ENCODE measurements around the gene TMEM62.
"Not testable (repeated sequence)": the region's sequence is repeated elsewhere in the genome, so short reads cannot be mapped to it uniquely, and the experiment has no call there.

The TMEM62 gene

DNA sequence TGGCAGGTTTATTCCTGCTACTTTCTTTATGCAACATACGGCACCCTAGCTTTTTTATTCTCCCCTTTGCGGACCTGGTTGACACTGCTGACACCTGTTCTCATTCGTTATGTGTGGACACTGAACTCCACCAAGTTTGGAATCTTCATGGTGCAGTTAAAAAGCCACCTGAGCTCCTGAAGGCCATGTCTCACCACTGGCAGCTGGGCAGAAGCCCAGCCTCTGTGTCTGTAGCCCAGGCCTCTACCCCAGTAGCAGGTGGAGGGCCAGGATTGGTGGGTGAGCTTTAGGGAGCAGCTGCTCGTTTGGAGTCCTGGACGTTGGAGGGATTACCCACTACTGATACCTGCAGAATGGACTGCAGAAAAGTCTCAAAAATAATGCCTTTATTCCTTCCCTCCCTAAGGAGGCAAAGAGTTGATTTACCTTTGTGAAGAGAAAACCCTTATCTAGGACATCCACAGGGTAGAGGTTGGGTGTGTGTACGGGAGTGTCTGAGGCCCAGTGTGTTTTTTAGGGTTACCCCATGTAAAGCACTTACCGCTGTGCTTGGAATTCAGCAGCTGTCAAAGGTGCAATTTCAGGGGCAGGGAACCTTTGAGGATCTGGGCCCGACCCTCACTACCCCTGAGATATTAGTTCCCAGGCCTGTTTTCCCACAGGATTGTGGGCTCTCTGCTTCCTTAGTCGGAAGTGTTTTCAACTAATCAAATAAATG is 51.2 kb downstream of the TMEM62 start:
- DNase-seq, result no peak

- peak; percentile 95 for DNase-seq
Measured at GRCh38 chr15:43185157-43186002, 52.0 kb downstream of the TMEM62 start, which contains the start of gene CCNDBP1. CCNDBP1 (plus strand) TSS chr15:43185403; CDS start chr15:43185499, 96 bp downstream.

DNA sequence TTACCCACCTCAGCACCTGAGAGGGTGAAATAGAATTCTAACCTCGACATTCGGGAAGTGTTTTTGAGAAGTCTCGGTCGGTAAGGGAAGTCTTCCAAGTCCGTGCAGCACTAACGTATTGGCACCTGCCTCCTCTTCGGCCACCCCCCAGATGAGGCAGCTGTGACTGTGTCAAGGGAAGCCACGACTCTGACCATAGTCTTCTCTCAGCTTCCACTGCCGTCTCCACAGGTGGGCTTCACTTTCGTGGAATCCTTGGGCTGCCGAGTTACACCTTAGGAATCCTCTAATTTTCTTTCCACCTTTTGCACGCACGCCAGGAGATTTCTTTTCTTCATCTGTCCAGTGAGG is 52.6 kb downstream of the TMEM62 start:
- DNase-seq, result no peak

DNA sequence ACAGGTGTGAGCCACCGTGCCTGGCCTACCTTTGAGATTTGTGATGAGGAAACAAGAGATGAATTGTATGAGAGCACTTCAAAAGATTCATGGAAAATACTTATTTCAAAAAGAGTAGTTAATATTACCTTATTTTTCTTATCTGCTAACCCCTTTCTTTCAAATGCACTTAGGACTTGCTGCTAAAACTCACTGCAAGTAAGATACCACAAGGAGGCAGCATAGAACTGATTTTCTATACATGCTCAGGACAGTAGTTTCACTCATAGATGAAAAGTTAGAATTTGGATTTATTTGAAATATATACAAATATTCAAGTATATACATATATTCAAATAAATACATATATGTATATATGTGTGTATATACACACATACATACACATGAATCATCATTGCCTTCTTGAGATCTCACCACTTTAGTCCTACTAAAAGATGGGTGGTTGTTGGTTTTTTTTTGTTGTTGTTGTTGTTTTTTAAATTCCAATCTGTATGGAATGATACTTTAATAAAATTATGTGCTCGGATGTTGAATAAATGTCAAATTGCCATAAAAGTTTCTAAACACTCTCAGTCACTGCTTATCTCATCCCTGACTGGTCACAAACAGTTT is 54.3 kb downstream of the TMEM62 start:
- DNase-seq, result no peak

GRCh38 chr15:43189296-43189695 is 55.9 kb downstream of the TMEM62 start:
- no peak for DNase-seq

DNA sequence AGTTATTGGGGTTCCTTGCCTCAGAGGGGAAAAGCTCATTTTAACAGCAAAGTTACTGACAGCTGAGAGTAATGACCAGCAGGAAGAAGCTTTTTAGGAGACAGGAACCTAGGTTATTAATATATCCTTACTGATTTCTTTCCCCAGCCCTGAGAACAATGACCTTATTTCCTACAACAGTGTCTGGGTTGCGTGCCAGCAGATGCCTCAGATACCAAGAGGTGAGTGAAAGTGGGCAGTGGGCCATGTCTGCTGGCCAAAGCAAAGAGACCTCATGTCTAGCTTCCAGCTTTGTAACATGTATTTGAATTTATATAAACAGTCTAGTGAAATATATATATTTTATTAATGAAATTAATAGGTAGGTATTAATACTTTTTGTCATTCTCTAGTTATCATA is 56.8 kb downstream of the TMEM62 start:
- no peak for DNase-seq

DNA sequence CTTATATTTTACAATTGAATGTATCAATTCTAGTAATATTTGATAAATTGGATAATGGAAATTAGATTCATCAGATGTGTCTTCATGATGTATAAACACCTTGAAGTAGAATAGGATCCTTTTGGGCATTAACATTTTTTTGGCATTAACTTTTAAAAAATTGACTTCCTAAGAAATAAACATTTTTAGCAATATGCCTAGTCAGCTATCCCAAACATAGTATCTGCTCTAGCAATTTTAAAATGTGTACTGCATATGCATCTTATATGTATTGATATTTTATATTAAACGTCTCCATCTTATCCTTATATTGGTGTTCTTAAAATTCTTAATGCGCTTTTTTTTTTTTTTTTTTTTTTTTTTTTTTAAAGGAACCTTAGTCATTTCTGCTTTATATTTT is 60.3 kb downstream of the TMEM62 start:
- no peak for DNase-seq

DNA sequence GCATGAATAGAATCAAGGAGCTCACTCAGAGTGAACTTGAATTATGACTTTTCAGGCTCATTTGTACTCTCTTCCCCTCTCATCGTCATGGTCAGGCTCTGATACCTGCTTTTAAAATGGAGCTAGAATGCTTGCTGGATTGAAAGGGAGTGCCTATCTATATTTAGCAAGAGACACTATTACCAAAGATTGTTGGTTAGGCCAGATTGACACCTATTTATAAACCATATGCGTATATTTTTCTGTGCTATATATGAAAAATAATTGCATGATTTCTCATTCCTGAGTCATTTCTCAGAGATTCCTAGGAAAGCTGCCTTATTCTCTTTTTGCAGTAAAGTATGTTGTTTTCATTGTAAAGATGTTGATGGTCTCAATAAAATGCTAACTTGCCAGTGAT is 61.4 kb downstream of the TMEM62 start:
- DNase-seq, result no peak

- DNase-seq, result no peak
Measured at GRCh38 chr15:43196760-43197548, 63.6 kb downstream of the TMEM62 start.

DNA sequence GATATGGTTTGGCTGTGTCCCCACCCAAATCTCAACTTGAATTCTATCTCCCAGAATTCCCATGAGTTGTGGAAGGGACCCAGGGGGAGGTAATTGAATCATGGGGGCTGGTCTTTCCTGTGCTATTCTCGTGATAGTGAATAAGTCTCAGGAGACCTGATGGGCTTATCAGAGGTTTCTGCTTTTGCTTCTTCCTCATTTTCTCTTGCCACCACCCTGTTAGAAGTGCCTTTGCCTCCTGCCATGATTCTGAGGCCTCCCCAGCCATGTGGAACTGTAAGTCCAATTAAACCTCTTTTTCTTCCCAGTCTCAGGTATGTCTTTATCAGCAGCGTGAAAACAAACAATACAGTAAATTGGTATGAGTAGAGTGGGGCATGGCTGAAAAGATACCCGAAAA is 64.4 kb downstream of the TMEM62 start:
- not testable (repeated sequence) for DNase-seq

- DNase-seq, result not testable (repeated sequence)
Measured at GRCh38 chr15:43198556-43198955, 65.2 kb downstream of the TMEM62 start.

DNA sequence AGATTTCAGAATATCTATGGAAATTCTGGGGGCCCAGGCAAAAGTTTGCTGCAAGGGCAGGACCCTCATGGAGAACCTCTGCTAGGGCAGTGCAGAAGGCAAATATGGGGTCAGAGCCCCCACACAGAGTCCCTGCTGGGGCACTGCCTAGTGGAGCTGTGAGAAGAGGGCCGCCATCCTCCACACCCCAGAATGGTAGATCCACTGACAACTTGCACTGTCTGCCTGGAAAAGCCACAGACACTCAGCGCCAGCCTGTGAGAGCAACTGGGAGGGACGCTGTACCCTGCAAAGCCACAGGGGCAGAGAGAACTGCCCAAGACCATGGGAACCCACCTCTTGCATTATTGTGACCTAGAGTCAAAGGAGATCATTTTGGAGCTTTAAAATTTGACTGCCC is 65.6 kb downstream of the TMEM62 start:
- no peak for DNase-seq

GRCh38 chr15:43199945-43200488 is 66.6 kb downstream of the TMEM62 start:
- no peak for DNase-seq

DNA sequence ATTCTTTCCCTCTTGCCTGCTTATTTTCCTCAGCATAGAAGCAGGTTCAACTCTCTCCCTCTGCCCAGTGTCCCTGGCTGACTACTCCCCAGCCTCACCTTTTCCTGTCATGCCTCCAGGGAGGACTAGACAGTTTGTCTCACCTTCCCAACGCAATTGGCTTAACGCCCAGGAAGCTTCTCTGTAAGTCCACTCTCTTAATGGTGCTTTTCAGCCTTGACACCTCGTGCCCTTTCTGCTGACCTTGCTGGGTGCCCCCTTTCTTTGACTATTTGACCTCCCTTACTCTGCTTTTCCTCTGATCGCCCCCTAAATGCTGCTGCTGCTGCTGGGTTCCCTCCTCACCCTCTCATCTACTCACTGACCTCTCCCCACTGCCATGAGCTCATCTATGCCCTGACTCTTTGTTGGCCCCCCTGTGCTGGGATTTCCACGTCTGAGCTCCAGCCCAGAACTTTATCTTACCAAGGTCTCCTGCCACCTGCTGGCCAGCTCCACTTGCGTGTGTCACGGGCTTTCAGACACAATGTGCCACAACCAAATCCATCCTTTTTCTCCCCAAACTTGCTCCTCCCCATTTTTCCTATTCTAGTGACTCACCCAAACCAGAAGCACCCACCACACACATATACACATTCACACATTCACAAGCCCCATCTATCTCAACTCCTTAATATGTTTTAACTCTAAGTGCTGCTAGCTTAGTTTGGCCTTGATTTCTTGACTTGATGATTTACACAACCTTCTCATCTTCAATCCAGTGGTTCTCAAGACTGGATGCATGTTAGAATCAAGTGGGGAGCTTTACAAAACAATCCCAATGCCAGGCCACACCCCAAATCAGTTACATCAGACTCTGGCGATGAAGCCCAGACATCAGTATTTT is 70.9 kb downstream of the TMEM62 start:
- DNase-seq, result peak; percentile 82

GRCh38 chr15:43206054-43206453 is 72.7 kb downstream of the TMEM62 start:
- DNase-seq, result no peak

DNA sequence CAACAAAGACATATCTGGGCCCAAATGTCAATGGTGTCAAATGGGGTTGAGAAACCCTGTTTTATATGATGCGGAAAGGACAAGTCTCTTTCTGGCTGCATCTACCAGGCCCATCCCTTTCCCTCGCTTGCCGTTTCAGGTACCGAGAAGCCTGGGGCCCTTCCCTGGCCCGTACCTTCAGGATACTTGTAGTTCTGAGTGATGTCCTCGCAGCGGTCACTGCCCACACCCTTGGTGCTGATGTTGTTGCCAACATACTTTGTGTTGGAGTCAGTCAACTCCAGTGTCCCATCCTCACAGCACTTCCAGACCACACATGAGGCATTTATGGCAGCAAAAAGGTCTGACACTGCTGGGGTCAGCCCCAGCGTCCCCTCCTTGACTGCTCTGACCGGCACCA is 73.6 kb downstream of the TMEM62 start:
- DNase-seq, result no peak

DNA sequence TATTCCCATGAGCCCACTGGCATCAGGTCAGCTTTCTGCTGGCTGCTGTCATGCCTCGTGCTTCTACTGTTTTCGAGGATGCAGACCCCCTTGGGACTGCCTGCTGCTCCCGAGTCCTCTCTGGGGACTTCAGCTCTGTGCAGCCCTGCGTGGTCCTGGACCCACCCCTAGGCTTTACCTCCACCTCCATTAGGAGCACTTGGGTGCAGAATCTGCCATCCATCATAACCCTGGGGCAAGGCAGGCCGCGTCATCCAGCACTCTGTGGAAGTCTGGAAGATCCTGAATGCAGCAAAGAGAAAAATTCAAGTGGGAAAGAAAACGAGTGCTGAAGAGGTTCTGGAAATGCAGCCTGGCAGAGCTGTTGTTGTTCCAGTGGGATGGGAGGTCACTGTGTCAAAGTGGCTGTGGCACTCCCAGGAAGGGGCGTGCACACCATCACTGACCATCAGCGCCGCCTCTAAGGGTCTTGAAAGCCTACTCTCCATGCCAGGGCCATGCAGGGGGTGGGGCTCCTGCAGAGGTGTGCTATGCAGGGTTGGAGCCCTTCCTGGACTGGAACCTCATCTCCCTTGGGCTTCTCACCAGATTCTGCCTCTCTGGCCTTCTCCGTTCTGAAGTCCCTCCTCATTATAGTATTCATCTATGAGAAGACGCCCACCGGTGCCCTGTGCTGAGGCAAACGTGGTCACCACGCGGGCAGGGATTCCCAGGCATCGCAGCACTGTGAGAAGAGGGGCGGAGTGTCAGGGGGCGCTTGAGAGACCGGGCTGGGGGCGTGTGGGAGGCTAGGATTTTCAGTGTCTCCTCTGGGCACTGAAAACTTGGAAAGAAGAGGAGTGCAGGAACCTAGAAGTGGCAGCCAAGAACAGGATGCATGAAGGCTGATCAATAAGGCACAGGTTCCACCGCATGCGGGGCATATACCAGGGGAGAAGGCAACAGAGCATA is 74.9 kb downstream of the TMEM62 start:
- DNase-seq, result no peak

- no peak for DNase-seq
Measured at GRCh38 chr15:43209059-43209824, 75.9 kb downstream of the TMEM62 start.

DNA sequence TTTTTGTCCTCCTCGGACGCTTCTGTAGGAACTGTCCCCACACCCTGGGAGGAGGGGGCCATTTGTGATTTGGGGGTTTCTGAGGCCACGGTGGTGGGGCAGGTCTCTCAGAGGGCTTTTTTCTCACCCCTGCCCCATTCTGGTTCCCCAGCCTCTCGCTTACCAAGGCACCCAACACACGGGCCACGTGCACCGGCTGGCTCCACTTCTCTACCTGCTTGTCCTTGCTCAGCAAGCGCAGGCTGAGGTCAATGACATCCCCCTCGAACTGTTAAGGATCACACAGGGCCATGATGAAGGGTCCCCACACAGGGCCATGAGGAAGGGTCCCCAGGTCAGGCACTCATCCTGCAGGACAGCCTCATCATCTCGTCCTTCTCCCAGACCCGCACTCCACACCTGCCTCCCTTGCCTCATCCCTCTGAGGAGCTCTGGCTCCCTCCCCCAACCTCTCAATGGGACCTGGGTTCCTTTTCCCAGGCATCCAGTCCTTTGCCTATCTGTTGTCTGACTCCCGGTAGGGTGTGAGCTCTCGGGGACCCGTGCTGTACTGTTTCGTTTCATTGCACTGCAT is 76.9 kb downstream of the TMEM62 start:
- no peak for DNase-seq

All from activated effector memory CD4-positive, alpha-beta T cell treated with anti-CD3 and anti-CD28 coated beads, Interleukin-2, amount 50 U/mL, for 16 hours (primary cell).